WTC11 (cell line): ENCODE results near the gene SAMD4A. TPM values are rescaled to one million over a fixed set of nuclear protein-coding genes. Genes with fewer than 3 reads are reported as not detected.

ENCODE experiments used
- ATAC-seq: fragments of 200-7000 bp; cut with Tn5 transposase; 2 replicates; pipeline ENCODE4 v1.10.0; 2021; ENCODE audit warnings: mild to moderate bottlenecking, moderate library complexity
- CTCF ChIA-PET: fragments of 300-600 bp; sonication (Branson Sonifier 250); formaldehyde crosslinking; loops from one replicate; lab custom pipeline; 2021; ENCODE audit warnings: antibody characterized with exemption; lab: Charles Lee
- POLR2A ChIA-PET: fragments of 350-600 bp; sonication (Branson Sonifier 250); formaldehyde crosslinking; loops from one replicate; lab custom pipeline; 2021; ENCODE audit warnings: antibody characterized with exemption; lab: Charles Lee
- DNase-seq: peaks from one replicate; pipeline ENCODE4 v3.0.0; 2021; ENCODE audit warnings: low spot score
- H3K27ac Mint-ChIP-seq: 2 replicates; pipeline ENCODE4 v1.8.0; 2021; ENCODE audit warnings: mixed read lengths
- H3K27me3 Mint-ChIP-seq: 2 replicates; pipeline ENCODE4 v1.8.0; 2021; ENCODE audit warnings: low read depth, mild to moderate bottlenecking, moderate library complexity, mixed read lengths
- H3K36me3 Mint-ChIP-seq: 2 replicates; pipeline ENCODE4 v1.8.0; 2021; ENCODE audit warnings: mixed read lengths
- H3K4me1 Mint-ChIP-seq: 2 replicates; pipeline ENCODE4 v1.8.0; 2022; ENCODE audit warnings: mixed read lengths
- H3K4me3 Mint-ChIP-seq: 2 replicates; pipeline ENCODE4 v1.8.0; 2021; ENCODE audit warnings: mild to moderate bottlenecking, moderate library complexity, mixed read lengths
- H3K9me3 Mint-ChIP-seq: 2 replicates; pipeline ENCODE4 v1.8.0; 2021; ENCODE audit warnings: mixed read lengths
- FOXP4 ChIP-seq: sonication (generic); formaldehyde crosslinking; IDR thresholded peaks from 2 replicates; pipeline ENCODE4 v1.8.0; 2022; ENCODE audit warnings: mild to moderate bottlenecking, missing genetic modification reagents
- GABPB1 ChIP-seq: sonication (generic); formaldehyde crosslinking; IDR thresholded peaks from 2 replicates; pipeline ENCODE4 v1.8.1; 2023; ENCODE audit warnings: mild to moderate bottlenecking, missing genetic modification reagents
- KAT7 ChIP-seq: sonication (generic); formaldehyde crosslinking; IDR thresholded peaks from 2 replicates; pipeline ENCODE4 v1.8.1; 2023; ENCODE audit warnings: missing genetic modification reagents, mild to moderate bottlenecking, borderline replicate concordance
- NR1H2 ChIP-seq: sonication (generic); formaldehyde crosslinking; IDR thresholded peaks from 2 replicates; pipeline ENCODE4 v1.9.0; 2021; ENCODE audit warnings: mild to moderate bottlenecking, moderate library complexity, missing genetic modification reagents
- SMAD4 ChIP-seq: sonication (generic); formaldehyde crosslinking; IDR thresholded peaks from 2 replicates; pipeline ENCODE4 v1.8.0; 2022; ENCODE audit warnings: mild to moderate bottlenecking, missing genetic modification reagents
- SP1 ChIP-seq: sonication (generic); formaldehyde crosslinking; conservative IDR thresholded peaks from 2 replicates; pipeline ENCODE4 v1.8.1; 2022; ENCODE audit warnings: missing genetic modification reagents
- ZBTB21 ChIP-seq: sonication (generic); formaldehyde crosslinking; IDR thresholded peaks from 2 replicates; pipeline ENCODE4 v1.8.1; 2023; ENCODE audit warnings: mild to moderate bottlenecking, missing genetic modification reagents, borderline replicate concordance
- ZNF121 ChIP-seq: sonication (generic); formaldehyde crosslinking; IDR thresholded peaks from 2 replicates; pipeline ENCODE4 v1.8.0; 2023; ENCODE audit warnings: missing genetic modification reagents
- ZNF263 ChIP-seq: sonication (generic); formaldehyde crosslinking; IDR thresholded peaks from 2 replicates; pipeline ENCODE4 v1.8.1; 2022; ENCODE audit warnings: low read depth, mild to moderate bottlenecking, moderate library complexity, missing genetic modification reagents
- ZSCAN18 ChIP-seq: fragments of 250-450 bp; sonication (Bioruptor Pico); IDR thresholded peaks from 2 replicates; pipeline ENCODE4 v2.1.2; 2022; ENCODE audit warnings: mild to moderate bottlenecking, moderate library complexity
- total RNA-seq: library from RNA; stranded (reverse); gene quantifications from 3 replicates; pipeline ENCODE4 v1.2.3, GENCODE V29; 2021
- TF ChIP-seq, protein P1 (sequence below): sonication (generic); formaldehyde crosslinking; IDR thresholded peaks from 2 replicates; pipeline ENCODE4 v1.8.0; 2023; ENCODE audit warnings: missing genetic modification reagents, mild to moderate bottlenecking, borderline replicate concordance
- TF ChIP-seq, protein P2 (sequence below): fragments of 250-450 bp; sonication (Bioruptor Pico); IDR thresholded peaks from 2 replicates; pipeline ENCODE4 v1.9.0; 2021; ENCODE audit warnings: mild to moderate bottlenecking
- TF ChIP-seq, protein P3 (sequence below): sonication (generic); formaldehyde crosslinking; conservative IDR thresholded peaks from 2 replicates; pipeline ENCODE4 v1.8.1; 2022; ENCODE audit warnings: mild to moderate bottlenecking, missing genetic modification reagents
- TF ChIP-seq, protein P4 (sequence below): sonication (generic); formaldehyde crosslinking; IDR thresholded peaks from 2 replicates; pipeline ENCODE4 v1.8.1; 2022; ENCODE audit warnings: mild to moderate bottlenecking, moderate library complexity, missing genetic modification reagents

The SAMD4A gene
- total RNA-seq, 1 experiment from 2014 or later = 6.0 TPM

DNA sequence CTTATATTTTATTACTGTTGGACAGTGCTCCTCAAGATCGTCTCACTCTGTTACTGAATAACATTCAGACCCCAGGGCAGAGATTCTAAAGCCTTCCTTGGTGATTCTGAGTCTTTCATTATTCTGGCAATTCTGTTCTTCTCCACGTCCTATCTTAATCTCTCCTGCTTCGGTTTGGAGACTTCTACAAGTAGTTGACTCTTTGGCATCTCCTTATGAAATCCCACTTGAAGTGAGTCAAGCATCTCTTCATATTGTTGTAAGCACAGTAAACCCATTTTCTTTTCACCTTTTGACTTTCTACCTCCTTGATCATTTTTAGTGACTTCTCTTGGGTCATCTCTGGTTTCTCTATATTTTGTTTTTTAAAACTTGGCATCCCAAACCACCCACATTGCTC is 132.8 kb downstream of the SAMD4A start (continued):
- TF ChIP-seq, protein P1, sequence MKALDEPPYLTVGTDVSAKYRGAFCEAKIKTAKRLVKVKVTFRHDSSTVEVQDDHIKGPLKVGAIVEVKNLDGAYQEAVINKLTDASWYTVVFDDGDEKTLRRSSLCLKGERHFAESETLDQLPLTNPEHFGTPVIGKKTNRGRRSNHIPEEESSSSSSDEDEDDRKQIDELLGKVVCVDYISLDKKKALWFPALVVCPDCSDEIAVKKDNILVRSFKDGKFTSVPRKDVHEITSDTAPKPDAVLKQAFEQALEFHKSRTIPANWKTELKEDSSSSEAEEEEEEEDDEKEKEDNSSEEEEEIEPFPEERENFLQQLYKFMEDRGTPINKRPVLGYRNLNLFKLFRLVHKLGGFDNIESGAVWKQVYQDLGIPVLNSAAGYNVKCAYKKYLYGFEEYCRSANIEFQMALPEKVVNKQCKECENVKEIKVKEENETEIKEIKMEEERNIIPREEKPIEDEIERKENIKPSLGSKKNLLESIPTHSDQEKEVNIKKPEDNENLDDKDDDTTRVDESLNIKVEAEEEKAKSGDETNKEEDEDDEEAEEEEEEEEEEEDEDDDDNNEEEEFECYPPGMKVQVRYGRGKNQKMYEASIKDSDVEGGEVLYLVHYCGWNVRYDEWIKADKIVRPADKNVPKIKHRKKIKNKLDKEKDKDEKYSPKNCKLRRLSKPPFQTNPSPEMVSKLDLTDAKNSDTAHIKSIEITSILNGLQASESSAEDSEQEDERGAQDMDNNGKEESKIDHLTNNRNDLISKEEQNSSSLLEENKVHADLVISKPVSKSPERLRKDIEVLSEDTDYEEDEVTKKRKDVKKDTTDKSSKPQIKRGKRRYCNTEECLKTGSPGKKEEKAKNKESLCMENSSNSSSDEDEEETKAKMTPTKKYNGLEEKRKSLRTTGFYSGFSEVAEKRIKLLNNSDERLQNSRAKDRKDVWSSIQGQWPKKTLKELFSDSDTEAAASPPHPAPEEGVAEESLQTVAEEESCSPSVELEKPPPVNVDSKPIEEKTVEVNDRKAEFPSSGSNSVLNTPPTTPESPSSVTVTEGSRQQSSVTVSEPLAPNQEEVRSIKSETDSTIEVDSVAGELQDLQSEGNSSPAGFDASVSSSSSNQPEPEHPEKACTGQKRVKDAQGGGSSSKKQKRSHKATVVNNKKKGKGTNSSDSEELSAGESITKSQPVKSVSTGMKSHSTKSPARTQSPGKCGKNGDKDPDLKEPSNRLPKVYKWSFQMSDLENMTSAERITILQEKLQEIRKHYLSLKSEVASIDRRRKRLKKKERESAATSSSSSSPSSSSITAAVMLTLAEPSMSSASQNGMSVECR (CRISPR knock-in tag) = no peak
- no peak for TF ChIP-seq ZNF121
- no peak for TF ChIP-seq NR1H2 (CRISPR knock-in tag)

GRCh38 chr14:54700717-54701116 is 133.8 kb downstream of the SAMD4A start:
- Mint-ChIP-seq H3K36me3 (no peaks in the 10 kb centered on the region), H3K27me3 (no peaks in the 10 kb centered on the region), H3K4me3 (no peak overlapping the region), H3K9me3 (no peaks in the 10 kb centered on the region), H3K27ac (no peak overlapping the region), H3K4me1 (peaks cover 12% of the 10 kb centered on the region)
- CTCF ChIA-PET = interaction anchor here (1.1 to 3.2 kb wide), 3 partner anchors 10 to 73 kb away, joined by 4 to 20 read pairs (median 17); no protein-coding TSS in a partner anchor
- TF ChIP-seq ZSCAN18 (CRISPR knock-in tag) = no peak
- TF ChIP-seq, protein P2, sequence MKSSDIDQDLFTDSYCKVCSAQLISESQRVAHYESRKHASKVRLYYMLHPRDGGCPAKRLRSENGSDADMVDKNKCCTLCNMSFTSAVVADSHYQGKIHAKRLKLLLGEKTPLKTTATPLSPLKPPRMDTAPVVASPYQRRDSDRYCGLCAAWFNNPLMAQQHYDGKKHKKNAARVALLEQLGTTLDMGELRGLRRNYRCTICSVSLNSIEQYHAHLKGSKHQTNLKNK (CRISPR knock-in tag) = no peak
- TF ChIP-seq ZBTB21 = no peak
- TF ChIP-seq, protein P3, sequence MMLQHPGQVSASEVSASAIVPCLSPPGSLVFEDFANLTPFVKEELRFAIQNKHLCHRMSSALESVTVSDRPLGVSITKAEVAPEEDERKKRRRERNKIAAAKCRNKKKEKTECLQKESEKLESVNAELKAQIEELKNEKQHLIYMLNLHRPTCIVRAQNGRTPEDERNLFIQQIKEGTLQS (CRISPR knock-in tag) = no peak
- POLR2A ChIA-PET = interaction anchor here (0.6 kb wide), 1 partner anchor 9 kb away, joined by 5 read pairs; no protein-coding TSS in a partner anchor
- no peak for ATAC-seq
- no peak for DNase-seq

DNA sequence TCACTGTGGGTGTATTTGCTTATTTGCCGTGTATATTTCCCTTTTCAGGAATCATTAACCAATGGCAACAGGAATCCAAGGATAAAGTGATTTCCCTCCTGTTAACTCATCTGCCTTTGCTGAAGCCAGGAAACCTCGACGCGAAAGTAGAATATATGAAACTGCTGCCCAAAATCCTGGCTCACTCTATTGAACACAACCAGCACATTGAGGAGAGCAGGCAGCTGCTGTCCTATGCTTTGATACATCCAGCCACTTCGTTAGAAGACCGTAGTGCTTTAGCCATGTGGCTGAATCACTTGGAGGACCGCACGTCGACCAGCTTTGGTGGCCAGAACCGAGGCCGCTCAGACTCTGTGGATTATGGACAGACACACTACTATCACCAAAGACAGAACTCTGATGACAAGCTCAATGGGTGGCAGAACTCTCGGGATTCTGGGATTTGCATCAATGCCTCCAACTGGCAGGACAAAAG is 135.1 kb downstream of the SAMD4A start:
- no peak overlapping the region for H3K27ac Mint-ChIP-seq
- H3K4me3 Mint-ChIP-seq = no peak overlapping the region
- ChIA-PET CTCF (interaction anchor here (2.9 to 3.2 kb wide), 2 partner anchors 11 to 71 kb away, joined by 17 to 20 read pairs; no protein-coding TSS in a partner anchor), POLR2A (no interaction called here)
- TF ChIP-seq, protein P4, sequence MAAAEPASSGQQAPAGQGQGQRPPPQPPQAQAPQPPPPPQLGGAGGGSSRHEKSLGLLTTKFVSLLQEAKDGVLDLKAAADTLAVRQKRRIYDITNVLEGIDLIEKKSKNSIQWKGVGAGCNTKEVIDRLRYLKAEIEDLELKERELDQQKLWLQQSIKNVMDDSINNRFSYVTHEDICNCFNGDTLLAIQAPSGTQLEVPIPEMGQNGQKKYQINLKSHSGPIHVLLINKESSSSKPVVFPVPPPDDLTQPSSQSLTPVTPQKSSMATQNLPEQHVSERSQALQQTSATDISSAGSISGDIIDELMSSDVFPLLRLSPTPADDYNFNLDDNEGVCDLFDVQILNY = no peak
- no peak for TF ChIP-seq FOXP4
- TF ChIP-seq, protein P2 (CRISPR knock-in tag) = no peak
- no peak for TF ChIP-seq KAT7
- TF ChIP-seq GABPB1 (CRISPR knock-in tag) = 0 out of 2 replicates have a peak, but pooled peaks have one; percentile 35
- TF ChIP-seq SP1 (CRISPR knock-in tag) = no peak
- TF ChIP-seq SMAD4 (CRISPR knock-in tag) = no peak
- TF ChIP-seq ZNF263 (CRISPR knock-in tag) = no peak
- no peaks in the 10 kb centered on the region for H3K9me3 Mint-ChIP-seq
- DNase-seq = no peak
- peaks cover 12% of the 10 kb centered on the region for H3K4me1 Mint-ChIP-seq
- no peaks in the 10 kb centered on the region for H3K27me3 Mint-ChIP-seq
- H3K36me3 Mint-ChIP-seq = no peaks in the 10 kb centered on the region
- no peak for ATAC-seq
